GM19043 (cell line): Measurements from ENCODE around the gene CD99.
"Not testable (repeated sequence)": the region's sequence is repeated elsewhere in the genome, so short reads cannot be mapped to it uniquely, and the experiment has no call there.

ENCODE experiments used
- ATAC-seq: cut with Tn5 transposase; IDR thresholded peaks from one replicate; pipeline ENCODE4 v1.9.1; 2021; ENCODE audit warnings: low read depth; ENCODE audit not compliant: unreplicated experiment

Gene CD99

DNA sequence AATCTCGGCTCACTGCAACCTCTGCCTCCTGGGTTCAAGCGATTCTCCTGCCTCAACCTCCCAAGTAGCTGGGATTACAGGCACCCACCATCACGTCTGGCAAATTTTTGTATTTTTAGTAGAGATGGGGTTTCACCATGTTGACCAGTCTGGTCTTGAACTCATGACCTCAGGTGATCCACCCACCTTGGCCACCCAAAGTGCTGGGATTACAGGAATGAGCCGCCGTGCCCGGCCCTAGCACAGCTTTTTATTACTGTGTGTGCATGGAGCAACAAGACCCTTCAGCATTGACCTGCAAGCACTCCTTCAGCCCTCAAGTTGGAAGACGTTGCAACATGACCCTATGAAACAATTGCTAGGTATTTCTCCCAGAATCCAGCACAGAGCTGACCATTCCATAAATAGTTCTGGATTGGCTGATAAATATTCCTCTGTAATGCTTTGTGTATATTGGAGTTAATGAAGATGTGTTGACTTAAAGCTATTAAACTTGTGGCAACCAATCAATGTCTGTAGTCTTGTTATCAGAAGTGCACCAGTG lies 15.4 kb upstream of the CD99 start:
- not testable (repeated sequence) for ATAC-seq

DNA sequence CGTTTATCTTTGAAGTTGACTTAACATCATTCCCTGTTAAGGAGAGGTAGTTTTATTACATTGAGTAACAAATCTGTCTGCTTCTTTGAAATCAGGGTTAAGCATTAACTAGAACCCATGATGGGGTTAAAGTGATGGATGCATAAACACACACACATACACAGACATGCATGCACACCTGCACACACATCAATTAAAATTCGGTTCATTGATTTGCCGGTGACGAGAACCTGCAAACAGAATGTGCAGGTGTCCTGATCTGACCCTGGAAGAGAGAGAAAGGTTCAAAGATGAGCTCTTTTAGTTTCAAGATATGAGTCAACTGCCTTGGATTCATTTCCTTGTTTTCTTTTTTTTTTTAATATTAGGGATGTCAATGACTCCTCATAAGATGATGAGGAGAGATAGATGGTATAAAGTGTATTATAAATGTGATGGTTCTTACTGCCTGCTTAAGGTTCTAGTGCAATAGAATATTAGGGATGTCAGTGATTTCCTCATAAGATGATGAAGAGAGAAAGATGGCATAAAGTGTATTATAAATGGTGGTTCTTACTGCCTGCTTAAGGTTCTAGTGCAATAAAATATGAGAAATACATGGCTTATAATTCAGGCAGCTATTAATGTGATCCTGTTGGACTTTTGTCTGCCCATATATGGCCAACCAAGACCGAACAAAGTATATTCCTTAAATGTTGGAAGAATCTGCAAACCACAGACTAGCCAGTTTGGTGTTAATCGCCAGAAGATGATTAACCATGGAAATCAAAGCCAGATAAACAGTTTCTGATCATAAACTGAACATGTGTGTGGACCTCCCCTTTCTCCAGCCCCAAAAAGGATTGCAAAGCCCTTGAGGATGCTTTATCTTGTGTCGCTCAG lies 14.1 kb upstream of the CD99 start:
- no peak for ATAC-seq

DNA sequence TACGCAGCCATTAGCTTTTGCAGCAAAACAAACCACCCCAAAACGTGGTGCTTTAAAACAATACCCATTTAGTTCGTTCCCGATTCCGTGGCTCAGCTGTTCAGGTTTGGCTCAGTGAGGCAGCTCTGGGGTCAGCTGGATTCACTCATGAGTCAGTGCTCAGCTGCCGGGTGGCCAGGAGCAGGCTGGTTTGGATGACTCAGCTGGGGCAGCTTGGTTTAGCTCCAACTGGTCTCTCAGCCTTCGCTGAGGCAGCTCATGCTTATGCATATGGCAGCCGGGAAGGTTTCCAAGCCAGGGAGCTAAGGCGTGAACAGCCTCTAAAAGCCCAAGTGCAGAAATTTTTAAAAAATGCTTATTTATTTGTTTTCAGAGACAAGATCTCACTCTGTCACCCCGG lies 13.3 kb upstream of the CD99 start:
- no peak for ATAC-seq

DNA sequence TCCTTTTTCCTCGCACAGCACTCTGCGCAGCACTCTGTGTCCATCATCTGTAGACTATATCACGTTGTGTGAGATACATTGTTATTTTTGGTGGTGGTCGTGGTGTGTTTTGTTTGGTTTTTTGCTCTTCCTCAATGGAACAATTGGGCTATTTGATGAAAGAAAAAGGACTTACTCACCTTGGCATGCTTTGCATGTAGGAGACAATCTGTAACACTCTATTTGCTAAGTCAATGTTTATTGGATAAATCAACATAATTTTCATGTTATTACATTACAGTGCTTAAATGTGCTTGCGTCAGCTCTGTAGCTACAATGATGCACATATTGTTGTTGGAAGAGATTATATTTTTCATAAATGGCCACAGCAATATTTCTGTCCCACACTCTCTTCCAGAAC lies 12.5 kb upstream of the CD99 start:
- ATAC-seq = no peak

DNA sequence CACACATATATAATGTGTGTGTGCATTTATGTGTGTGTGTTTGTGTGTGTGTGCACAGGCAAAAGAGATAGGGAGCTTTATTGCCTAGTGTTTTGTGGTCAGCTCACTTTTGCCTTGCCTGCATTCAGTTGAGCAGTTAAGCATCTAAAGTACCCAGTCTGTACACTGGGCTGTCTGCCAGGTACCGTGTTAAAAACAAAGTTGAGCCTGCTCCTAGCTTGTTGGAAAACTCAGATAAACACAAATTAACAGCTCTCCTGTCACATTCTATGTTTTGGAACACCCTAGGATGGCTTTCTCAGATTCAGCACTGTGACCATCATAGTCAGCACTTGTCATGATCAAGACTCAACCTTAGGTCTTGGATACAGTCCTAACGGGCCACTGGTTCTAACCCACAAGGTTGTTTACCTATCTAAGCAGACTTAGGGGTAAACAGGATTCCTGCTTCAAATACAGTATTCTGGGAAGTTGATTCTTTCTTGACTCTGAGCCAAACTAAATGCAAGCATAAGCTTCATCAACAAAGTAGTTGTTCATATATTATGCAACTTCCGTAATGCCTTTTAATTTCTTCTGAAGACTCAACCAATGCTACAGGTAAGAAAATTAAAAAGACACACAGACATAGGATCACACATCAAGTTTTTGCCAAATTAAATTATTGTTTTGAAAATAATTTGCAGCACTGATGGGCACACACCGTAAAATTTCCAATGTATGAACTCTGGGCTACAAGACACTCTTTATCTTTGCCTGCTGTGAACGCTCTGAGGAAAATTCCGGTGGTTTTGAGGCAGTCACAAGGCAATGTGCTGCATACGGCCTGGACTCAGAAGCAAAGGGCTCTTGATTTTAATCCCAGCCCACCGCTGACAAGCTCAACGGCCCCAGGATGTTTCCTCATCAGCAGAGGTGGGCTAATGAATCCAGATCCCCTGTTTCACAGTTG lies 11.3 kb upstream of the CD99 start:
- no peak for ATAC-seq

DNA sequence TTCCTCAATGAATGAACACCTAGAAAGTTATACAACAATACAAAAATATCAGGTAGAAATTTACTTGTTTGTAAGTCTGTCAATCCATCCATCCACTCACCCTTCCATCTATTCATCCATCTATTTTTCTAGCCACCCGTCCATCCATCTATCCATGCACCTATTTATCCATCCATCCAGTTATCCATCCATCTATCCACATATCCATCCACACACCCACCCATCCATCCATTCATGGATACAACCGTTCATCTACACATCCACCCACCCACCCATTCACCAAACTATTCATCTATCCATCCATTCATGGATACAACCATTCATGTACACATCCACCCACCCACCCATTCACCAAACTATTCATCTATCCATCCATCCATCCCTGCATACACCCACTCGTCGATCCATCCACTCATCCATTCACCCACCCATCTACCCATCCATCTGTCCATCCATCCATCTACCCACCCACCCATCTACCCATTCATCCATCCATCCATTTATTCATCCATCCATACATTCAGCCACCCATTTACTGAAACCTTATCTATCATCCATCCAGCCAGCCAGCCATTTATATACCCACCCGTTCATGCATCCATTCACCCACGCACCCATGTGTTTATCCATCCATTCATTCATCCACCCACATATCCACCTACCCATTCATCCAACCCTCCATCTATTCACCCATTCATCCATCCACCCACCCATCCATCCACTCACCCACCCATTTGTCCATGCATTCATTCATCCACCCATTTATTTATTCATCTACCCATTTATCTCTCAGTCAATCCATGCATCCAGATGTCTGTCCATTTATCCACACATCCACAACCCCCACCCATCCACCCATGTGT lies 10.4 kb upstream of the CD99 start:
- ATAC-seq = no peak

DNA sequence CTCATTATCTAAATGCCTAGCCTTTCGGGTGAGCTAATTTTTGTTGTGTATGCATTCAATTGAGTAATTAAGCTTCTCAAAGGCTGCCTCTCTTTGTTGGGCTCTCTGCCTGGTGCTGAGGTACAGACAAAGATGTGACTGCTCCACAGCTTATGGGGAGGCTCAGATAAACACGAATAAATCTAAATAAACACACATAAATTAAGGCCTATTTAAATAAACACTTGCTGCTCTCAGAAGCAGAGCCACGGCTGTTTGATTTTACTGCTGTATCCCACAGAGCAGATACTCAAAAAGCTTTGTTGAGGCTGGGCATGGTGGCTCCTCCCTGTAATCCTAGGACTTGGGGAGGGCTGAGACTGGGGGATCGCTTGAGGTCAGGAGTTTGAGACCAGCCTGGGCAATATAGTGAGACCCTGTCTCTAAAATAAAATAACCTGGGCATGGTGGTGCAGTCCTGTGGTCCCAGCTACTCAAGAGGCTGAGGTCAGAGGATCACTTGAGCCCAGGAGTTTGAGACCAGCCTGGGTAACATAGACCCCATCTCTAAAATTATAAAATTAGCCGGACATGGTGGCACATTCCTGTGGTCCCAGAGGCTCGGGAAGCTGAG lies 8.4 kb upstream of the CD99 start:
- ATAC-seq = no peak

DNA sequence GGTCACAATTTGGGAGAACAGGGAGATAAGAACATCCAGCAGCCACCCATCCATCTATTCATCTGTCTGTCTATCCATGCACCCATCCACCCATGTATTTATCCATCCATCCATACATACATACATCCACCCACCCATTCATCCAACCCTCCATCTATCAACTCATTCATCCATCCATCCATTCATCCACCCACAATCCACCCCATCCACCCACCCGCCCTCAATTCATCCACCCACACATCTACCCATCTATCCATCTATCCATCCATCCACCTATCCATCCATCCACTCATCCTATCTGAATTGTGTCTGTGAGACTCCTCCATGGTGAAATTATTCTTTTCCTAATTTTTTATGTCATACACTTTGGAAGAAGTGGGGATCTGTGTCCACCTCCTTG lies 6.8 kb upstream of the CD99 start:
- ATAC-seq = no peak

DNA sequence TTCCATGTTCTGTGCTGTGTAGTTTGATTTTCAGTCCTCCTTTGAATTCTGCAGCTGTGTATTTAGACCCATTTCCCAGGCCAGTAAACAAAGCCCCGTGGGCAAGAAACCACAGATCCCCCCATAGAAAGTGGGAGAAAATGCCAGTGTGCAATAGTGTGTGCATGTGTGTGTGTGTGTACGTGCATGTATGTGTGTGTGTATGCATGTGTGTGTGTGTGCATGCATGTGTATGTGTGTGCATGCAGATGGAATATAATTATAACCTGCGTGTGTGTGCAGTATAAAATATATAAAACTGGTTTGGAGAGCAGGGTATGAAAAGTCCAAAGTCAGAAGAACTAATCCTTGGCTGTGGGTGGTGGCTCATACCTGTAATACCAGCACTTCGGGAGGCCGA lies 5.2 kb upstream of the CD99 start:
- ATAC-seq = no peak

DNA sequence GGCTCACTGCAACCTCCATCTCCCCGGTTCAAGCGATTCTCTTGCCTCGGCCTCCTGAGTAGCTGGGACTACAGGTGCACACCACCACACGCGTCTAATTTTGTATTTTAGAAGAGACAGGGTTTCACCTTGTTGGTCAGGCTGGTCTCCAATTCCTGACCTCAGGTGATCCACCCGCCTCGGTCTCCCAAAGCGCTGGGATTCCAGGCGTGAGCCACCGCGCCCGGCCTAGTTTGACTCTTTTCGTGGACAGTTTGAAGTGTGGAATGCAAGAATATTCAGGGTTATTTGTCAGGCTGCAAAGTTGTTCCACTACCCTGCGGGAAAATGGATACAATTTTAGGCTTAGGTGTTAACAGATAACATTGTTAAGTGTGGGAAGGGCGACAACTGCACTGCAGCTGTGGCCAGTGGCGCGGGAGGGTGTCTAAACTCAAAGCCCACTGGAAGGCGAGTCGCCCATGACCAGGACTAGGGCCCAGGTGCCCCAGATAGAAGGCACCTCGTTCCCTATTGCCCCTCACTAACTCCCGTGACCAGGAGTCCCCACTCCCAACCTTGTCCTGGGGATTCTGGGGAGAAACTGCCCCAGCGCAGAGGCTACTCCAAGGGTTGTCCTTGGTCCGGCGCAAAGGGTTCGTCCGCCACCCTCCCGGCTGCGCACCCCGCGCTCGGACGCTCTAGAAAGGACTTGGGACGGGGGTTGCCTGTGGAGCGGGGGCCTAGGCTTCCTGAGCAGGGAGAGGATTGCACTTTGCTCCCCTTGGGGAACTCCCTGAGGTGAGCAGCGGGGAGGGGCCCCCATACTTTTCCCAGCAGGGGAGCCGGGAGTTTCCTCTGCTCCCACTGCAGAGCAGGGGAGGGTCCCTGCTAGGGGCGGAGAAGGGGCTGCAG lies 1.1 kb upstream of the CD99 start:
- ATAC-seq = no peak

DNA sequence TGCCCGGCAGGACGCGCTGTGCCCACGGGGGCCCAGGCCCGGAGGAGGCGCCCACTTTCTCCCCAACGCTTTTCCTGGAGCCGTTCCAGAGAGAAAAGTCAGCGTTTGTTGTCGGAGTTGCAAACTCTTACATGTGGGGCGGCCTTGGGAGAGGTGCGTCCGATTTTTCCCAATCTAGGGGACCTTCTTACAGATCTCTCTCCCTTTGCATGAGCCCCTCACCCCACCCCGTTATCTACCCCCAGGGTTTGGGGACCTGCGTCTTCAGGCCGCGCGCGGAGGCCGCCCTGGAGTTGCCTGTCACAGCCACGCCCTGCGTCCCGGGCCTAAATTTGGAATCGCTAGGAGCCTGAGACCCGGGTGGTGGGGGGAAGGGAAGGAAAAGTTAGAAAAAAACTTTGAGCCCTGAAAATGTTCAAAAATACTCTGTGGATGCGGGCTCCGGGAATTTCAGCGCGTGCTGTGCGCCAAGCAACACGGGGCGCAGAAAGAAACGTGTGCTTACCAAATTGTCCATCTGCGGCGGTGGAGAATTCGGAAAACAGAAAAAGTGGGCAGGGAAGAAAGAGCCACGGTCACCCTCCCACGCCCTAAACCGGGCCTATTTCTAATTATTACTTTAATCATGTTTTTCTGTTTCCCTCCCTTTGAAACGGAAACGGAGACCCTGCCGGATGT lies 587 bp downstream of the CD99 start:
- no peak for ATAC-seq

DNA sequence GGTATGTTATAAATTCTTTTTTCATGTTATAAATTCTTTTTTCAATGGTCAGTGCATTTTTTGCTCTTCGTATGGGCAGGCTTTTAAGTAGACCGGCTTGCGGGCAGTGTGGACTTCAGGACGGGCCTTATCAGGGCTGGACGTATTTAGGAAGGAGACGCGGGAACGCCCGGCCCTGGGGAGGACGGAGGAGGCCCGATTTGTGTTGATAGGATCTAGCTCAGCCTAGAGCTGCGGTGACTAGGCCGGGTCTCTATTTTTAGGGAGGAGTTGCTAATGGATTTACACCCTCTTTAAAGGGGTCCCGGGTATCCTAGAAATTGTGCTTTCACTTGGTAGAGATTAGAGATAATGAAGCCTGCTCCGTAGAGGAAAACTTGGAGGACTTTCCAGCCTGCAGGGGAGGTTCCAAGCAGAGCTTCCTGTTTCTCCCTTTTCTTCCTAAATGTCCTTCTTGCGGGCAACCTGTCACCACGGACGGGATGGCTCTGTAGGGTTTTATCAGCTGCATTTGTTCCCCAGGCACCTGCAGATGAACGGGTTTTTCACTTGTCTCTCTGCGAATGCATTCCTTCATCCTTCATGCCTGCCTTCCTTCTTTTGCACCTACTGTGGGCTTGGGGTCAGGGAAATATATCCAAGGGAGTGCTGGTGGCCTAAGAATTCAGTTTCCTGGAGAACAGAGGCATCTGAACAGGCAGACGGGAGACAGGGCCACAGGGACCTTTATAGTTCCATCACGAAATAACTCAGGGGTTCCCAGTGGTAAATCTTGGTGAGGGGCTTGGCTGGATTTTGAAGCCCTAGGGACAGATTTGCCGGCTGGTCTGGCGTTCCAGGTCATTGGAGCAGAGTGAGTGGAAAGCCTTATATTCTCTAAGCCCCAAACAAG lies 1.4 kb downstream of the CD99 start:
- ATAC-seq = no peak

DNA sequence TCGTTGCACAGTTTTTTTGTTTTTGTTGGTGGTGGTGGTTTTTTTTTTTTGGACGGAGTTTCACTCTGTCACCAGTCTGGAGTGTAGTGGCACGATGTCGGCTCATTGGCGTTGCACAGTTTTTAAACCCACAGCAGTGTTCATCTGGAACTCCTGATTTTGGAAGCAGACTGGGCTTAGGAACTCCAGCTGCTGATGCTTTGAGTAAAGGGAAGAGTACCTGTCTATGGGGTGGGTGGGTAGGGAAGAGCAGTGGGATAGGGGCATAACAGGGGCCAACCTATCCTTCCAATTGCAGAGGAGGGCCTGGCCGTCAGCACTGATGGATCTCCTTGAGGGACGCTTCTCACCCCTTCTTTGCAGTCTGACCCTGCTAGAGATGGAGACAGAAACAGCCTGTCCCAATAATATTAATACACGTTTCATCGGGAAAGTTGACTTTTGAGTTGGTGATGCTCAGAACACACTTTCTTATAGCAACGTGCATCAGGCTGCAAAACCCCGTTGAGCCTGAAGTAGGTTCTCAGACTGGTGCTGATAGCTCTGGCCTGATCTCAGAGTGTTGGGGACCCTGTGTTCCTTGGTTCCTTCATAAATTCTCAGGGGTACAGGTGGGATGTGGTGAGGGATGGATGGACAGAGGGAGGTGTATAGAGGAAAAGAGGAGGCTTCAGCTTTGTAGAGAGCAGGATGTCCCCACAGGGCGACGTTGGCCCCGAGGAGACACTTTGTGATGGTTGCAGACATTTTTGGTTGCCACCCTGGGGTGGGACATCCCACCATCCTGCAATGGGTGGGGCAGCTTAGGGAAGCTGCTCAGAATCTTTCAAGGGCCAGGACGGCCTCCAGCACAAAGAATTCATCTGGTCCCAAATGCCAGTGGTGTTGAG lies 2.3 kb downstream of the CD99 start:
- ATAC-seq = no peak

DNA sequence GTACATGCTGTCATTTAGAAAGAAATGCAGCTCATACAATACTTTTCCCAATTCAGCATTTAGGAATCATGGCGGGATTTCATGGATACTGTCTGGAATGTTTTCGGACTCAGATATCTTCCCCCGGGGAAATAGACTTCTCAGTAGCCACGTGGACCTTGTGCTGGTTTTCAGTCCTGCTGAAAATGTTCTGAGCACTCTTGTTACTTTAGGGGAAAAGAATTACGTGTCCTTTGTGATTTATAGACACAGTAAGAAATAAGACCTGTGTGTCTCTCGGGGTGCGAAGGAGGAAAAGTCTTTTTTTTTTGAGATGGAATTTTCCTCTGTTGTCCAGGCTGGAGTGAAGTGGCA lies 3.8 kb downstream of the CD99 start:
- no peak for ATAC-seq

DNA sequence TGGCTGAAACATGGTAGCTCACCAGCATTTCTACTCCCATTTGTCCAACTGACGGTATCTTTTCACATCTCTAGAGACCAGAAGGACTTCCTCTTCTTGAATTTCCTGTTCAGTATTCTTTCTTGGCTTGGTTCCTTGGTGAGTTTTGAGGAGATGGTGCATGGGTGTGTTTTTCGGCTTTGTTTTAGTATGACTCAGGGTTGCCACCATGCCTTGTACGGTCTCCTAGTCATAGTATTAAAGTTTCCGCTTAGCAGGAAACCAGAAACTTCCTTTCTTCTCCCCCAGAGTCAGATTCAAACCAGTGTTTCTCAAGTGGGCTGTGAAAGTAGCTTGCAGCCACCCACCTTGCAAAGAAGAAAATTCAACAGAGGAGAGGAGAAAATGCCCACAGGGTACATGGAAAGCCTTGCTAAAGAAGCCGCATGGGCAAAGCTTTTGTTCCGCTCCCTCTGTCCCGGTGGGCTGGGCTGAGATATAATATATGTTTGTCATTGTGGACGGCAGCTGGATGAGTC lies 5.7 kb downstream of the CD99 start:
- ATAC-seq = peak; percentile 86

DNA sequence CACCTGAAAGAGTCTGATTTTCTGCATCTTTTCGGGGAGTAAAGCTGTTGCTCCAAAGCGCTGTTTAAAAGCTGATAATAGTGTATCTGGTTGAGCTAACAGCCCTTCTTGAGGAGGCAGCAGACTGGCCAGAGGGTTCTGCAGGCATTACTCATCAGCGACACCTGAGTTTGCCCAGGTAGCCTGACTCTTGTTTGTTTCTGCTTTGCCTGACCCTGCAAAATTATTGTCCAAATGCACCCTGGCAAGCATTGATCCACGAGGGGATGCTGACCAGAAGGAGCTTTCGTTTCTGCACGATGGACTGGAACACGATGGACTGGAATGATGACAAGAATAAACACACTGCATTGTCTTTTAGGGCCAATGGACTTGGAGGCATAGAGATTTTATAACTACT lies 6.2 kb downstream of the CD99 start:
- ATAC-seq = no peak
